ENCODE data around the gene SREBF2. TPM values are rescaled to one million over a fixed set of nuclear protein-coding genes. Genes with fewer than 3 reads are reported as not detected.
"Not testable (repeated sequence)": the region's sequence is repeated elsewhere in the genome, so short reads cannot be mapped to it uniquely, and the experiment has no call there.

The SREBF2 gene
- total RNA-seq, 1 donor from 2014 or later, result 209 TPM

DNA sequence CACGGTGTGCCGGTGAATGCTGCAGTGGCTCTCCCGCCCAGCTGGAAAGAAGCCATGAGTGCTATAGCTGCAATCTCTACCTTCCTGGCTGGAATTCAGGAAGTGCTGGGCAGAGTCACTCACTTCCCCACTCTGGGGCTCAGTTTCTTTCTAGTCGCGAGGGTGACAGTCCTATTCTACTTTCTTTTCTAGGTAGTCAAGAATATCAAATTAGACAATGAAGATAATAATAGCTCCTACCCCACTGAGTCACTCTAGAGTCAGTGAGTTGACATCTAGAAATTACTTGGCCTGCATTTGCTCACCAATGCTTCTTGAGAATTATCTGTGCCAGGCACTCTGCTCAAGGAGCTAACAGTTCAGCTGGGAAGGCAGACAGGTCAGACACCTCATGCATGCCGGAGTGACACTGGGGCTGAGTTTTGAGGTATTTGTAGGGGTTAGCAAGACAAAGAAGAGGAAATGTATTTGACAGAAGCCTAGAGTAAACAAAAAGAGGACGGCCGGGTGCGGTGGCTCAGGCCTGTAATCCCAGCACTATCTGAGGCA, 110.8 kb downstream of the SREBF2 start:
- H3K4me3 Mint-ChIP-seq, result peak overlapping the region; percentile 62
- no peaks in the 10 kb centered on the region for H3K9me3 Mint-ChIP-seq
- H3K27ac Mint-ChIP-seq, result peak overlapping the region; percentile 93
- peaks cover 2% of the 10 kb centered on the region for H3K27me3 Mint-ChIP-seq
- DNase-seq, result no peak
- intact Hi-C loops (cut with micrococcal nuclease), result no loop called here
- H3K36me3 Mint-ChIP-seq (ENCODE audit: low read depth), result peaks cover 48% of the 10 kb centered on the region
- peaks cover 64% of the 10 kb centered on the region for H3K4me1 Mint-ChIP-seq

- H3K27me3 Mint-ChIP-seq, result no peaks in the 10 kb centered on the region
- H3K9me3 Mint-ChIP-seq, result no peaks in the 10 kb centered on the region
- intact Hi-C loops (cut with micrococcal nuclease), result loop anchor here (2.0 kb wide), 3 partner anchors 124 to 498 kb away; partner anchors contain the start of genes NAGA and SNU13
- peak within 1 kb of the TSS; percentile 94 for H3K27ac Mint-ChIP-seq
- peak; percentile 98 for DNase-seq
- H3K4me1 Mint-ChIP-seq, result peaks cover 47% of the 10 kb centered on the region
- peaks cover 24% of the 10 kb centered on the region for H3K36me3 Mint-ChIP-seq (ENCODE audit: low read depth)
- peak within 1 kb of the TSS; percentile 94 for H3K4me3 Mint-ChIP-seq
Observed at GRCh38 chr22:41946629-41947423, 113.9 kb downstream of the SREBF2 start, which contains the start of gene CENPM. TSS of gene CENPM (minus strand) at chr22:41947152. CDS start at chr22:41947076, 76 bp downstream.

GRCh38 chr22:41947424-41948080, 114.6 kb downstream of the SREBF2 start:
- peaks cover 45% of the 10 kb centered on the region for H3K4me1 Mint-ChIP-seq
- no peaks in the 10 kb centered on the region for H3K27me3 Mint-ChIP-seq
- H3K4me3 Mint-ChIP-seq, result peak overlapping the region; percentile 94
- peaks cover 22% of the 10 kb centered on the region for H3K36me3 Mint-ChIP-seq (ENCODE audit: low read depth)
- intact Hi-C loops (cut with micrococcal nuclease), result loop anchor here (2.0 kb wide), 3 partner anchors 123 to 497 kb away; partner anchors contain the start of genes NAGA and SNU13
- H3K27ac Mint-ChIP-seq, result peak overlapping the region; percentile 94
- no peaks in the 10 kb centered on the region for H3K9me3 Mint-ChIP-seq
- DNase-seq, result no peak

GRCh38 chr22:41948142-41948541, 115.2 kb downstream of the SREBF2 start:
- H3K9me3 Mint-ChIP-seq, result no peaks in the 10 kb centered on the region
- H3K27ac Mint-ChIP-seq, result peak overlapping the region; percentile 41
- H3K4me1 Mint-ChIP-seq, result peaks cover 41% of the 10 kb centered on the region
- H3K4me3 Mint-ChIP-seq, result peak overlapping the region; percentile 94
- intact Hi-C loops (cut with micrococcal nuclease), result no loop called here
- no peaks in the 10 kb centered on the region for H3K27me3 Mint-ChIP-seq
- peaks cover 16% of the 10 kb centered on the region for H3K36me3 Mint-ChIP-seq (ENCODE audit: low read depth)
- no peak for DNase-seq

GRCh38 chr22:41948928-41949296, 116.0 kb downstream of the SREBF2 start:
- peaks cover 14% of the 10 kb centered on the region for H3K36me3 Mint-ChIP-seq (ENCODE audit: low read depth)
- DNase-seq; H3K27me3 Mint-ChIP-seq; intact Hi-C loops (cut with micrococcal nuclease); H3K9me3 Mint-ChIP-seq; H3K4me3 Mint-ChIP-seq: not testable (repeated sequence)
- H3K27ac Mint-ChIP-seq, result peak overlapping the region; percentile 31
- peaks cover 33% of the 10 kb centered on the region for H3K4me1 Mint-ChIP-seq

DNA sequence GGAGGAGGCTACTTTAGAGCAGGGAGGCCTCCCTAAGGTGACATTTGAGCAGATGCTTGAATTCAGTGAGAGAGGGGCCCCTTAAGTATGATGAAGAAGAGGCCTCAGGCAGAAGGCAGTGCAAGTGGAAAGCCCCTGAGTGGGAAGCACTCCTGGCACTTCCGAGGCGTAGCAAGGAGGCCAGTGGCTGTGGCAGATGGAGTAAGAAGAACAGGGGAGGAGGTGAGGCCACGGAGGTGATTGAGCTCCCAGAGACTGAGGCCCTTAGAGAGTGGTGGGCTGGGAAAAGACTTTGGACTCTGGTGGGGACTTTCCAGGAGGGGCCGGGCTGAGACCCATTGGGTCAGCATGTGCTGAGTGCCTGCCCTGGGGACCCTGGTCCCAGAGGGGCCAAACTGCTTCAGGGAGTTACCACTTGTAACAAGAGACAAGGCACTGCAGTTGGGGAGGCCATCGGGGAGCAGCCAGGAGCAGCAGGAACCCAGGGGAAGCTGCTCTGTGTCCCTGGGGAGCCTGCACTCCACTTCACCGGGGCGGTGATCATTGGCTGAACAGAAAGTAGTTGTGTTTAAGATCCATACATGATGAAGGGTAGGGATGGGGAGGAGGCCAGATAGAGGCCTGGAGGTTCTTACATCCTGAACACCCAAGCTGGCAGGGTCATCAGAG, 116.5 kb downstream of the SREBF2 start:
- Mint-ChIP-seq H3K4me1 (peaks cover 32% of the 10 kb centered on the region), H3K9me3 (no peaks in the 10 kb centered on the region), H3K27ac (peak overlapping the region; percentile 31), H3K27me3 (no peaks in the 10 kb centered on the region), H3K4me3 (no peak overlapping the region), H3K36me3 (ENCODE audit: low read depth) (peaks cover 11% of the 10 kb centered on the region)
- no peak for DNase-seq
- intact Hi-C loops (cut with micrococcal nuclease), result no loop called here

GRCh38 chr22:41951898-41952474, 119.1 kb downstream of the SREBF2 start, which contains the start of gene SMIM45:
TSS of gene SMIM45 (plus strand) at chr22:41952150.
- Mint-ChIP-seq H3K4me1 (peaks cover 21% of the 10 kb centered on the region), H3K9me3 (no peaks in the 10 kb centered on the region), H3K4me3 (no peak within 1 kb of the TSS), H3K36me3 (ENCODE audit: low read depth) (no peaks in the 10 kb centered on the region), H3K27me3 (no peaks in the 10 kb centered on the region), H3K27ac (no peak within 1 kb of the TSS)
- intact Hi-C loops (cut with micrococcal nuclease), result no loop called here
- DNase-seq, result no peak

- Mint-ChIP-seq H3K27ac (no peak overlapping the region), H3K4me3 (no peak overlapping the region), H3K36me3 (ENCODE audit: low read depth) (no peaks in the 10 kb centered on the region), H3K27me3 (no peaks in the 10 kb centered on the region), H3K4me1 (peaks cover 20% of the 10 kb centered on the region), H3K9me3 (no peaks in the 10 kb centered on the region)
- intact Hi-C loops (cut with micrococcal nuclease), result no loop called here
- DNase-seq, result no peak
Observed at GRCh38 chr22:41952713-41953112, 119.8 kb downstream of the SREBF2 start.

Other genes starting within 250 kb of the SREBF2 start
- gene PMM1, start 243.3 kb upstream of the SREBF2 start, total RNA-seq, result 19.7 and 23.1 TPM in 2 replicates
- gene DESI1, start 212.1 kb upstream of the SREBF2 start, total RNA-seq, result 82.2 and 84.9 TPM in 2 replicates
- 400 and 414 TPM in 2 replicates for gene XRCC6, start 211.8 kb upstream of the SREBF2 start, total RNA-seq
- gene SNU13, start 144.2 kb upstream of the SREBF2 start, total RNA-seq, result 343 and 345 TPM in 2 replicates
- gene MEI1, start 133.6 kb upstream of the SREBF2 start, total RNA-seq, result 14.2 and 15.7 TPM in 2 replicates
- gene CCDC134, start 32.4 kb upstream of the SREBF2 start, total RNA-seq, result 19.7 TPM in 2 replicates
- gene SHISA8, start 82.0 kb downstream of the SREBF2 start, total RNA-seq, result 5.3 and 5.7 TPM in 2 replicates
- gene TNFRSF13C, start 93.7 kb downstream of the SREBF2 start, total RNA-seq, result 3.4 TPM in 2 replicates
- gene CENPM, start 114.0 kb downstream of the SREBF2 start, total RNA-seq, result 86.9 and 88.6 TPM in 2 replicates
- gene SEPTIN3, start 136.3 kb downstream of the SREBF2 start, total RNA-seq, result 5.7 and 6.8 TPM in 2 replicates
- 1.3 and 1.4 TPM in 2 replicates for gene WBP2NL, start 165.7 kb downstream of the SREBF2 start, total RNA-seq
- 28.2 and 29.9 TPM in 2 replicates for gene NAGA, start 237.7 kb downstream of the SREBF2 start, total RNA-seq
- 5.0 and 6.2 TPM in 2 replicates for gene PHETA2, start 241.1 kb downstream of the SREBF2 start, total RNA-seq
- gene SMDT1, start 246.6 kb downstream of the SREBF2 start, total RNA-seq, result 54.4 and 58.7 TPM in 2 replicates

All from activated CD4-positive, alpha-beta T cell treated with anti-CD3 and anti-CD28 coated beads, Interleukin-2, amount 10 ng/mL, durations not matched to agents 24 days and 14 days (primary cell).